IMR-90 (cell line): ENCODE results near the gene TNNI3K. TPM values are rescaled to one million over a fixed set of nuclear protein-coding genes. Genes with fewer than 3 reads are reported as not detected.

Experiments
- ATAC-seq: fragments of 200-7000 bp; cut with Tn5 transposase; 2 replicates; pipeline ENCODE4 v1.9.1; 2020; ENCODE audit warnings: low read depth, mild to moderate bottlenecking, moderate library complexity
- BruUV-seq: library from RNA; stranded (reverse); fragments of 400-500 nt; replicated peaks from 2 replicates; lab custom pipeline; 2021; lab: Mats Ljungman, UMichigan
- CTCF ChIA-PET: fragments of 300-600 bp; formaldehyde crosslinking; extraction: SDS; loops from one replicate; lab custom pipeline; 2021; ENCODE audit warnings: antibody characterized with exemption; lab: Yijun Ruan, JAX
- POLR2A ChIA-PET: fragments of 300-600 bp; sonication (Branson Sonifier 250); formaldehyde crosslinking; loops from one replicate; lab custom pipeline; 2022; ENCODE audit warnings: antibody characterized with exemption; ENCODE audit not compliant: unreplicated experiment; lab: Charles Lee
- DNase-seq: peaks from one replicate; pipeline ENCODE4 v3.0.0; 2013
- H2AFZ ChIP-seq: replicated peaks from 2 replicates; pipeline ENCODE3; 2013; ENCODE audit warnings: low read length, mild to moderate bottlenecking; ENCODE audit not compliant: poor library complexity
- H2AK5ac ChIP-seq: 2 replicates; pipeline ENCODE4 v1.6.1; 2013; ENCODE audit warnings: low read depth, low read length, inconsistent platforms
- H2AK9ac ChIP-seq: replicated peaks from 2 replicates; pipeline ENCODE3; 2013; ENCODE audit warnings: mild to moderate bottlenecking, low read depth, low read length, moderate library complexity; ENCODE audit not compliant: poor library complexity
- H2BK120ac ChIP-seq: 2 replicates; pipeline ENCODE4 v1.6.1; 2013; ENCODE audit warnings: low read depth, low read length, inconsistent platforms
- H2BK15ac ChIP-seq: 3 replicates; pipeline ENCODE4 v1.6.1; 2013; ENCODE audit warnings: low read depth, low read length, inconsistent platforms
- H2BK20ac ChIP-seq: 2 replicates; pipeline ENCODE4 v1.6.1; 2013; ENCODE audit warnings: low read depth, mild to moderate bottlenecking, inconsistent platforms, low read length, moderate library complexity
- H2BK5ac ChIP-seq: 2 replicates; pipeline ENCODE4 v1.6.1; 2013; ENCODE audit warnings: mild to moderate bottlenecking, low read depth, low read length, inconsistent platforms; ENCODE audit not compliant: poor library complexity, severe bottlenecking
- H3K14ac ChIP-seq: replicated peaks from 2 replicates; pipeline ENCODE4 v1.6.1; 2013; ENCODE audit warnings: low read depth, low read length, inconsistent platforms
- H3K18ac ChIP-seq: 2 replicates; pipeline ENCODE4 v1.6.1; 2013; ENCODE audit warnings: low read depth, low read length, control low read depth
- H3K23ac ChIP-seq: 2 replicates; pipeline ENCODE4 v1.6.1; 2013; ENCODE audit warnings: low read depth, low read length, inconsistent platforms
- H3K27ac ChIP-seq: 2 replicates; pipeline ENCODE4 v1.5.1; 2013; ENCODE audit warnings: mild to moderate bottlenecking, control low read depth, low read length; ENCODE audit not compliant: insufficient read depth
- H3K27me3 ChIP-seq: 2 replicates; pipeline ENCODE4 v1.6.1; 2013; ENCODE audit warnings: low read length; ENCODE audit not compliant: control insufficient read depth, insufficient read depth
- H3K36me3 ChIP-seq: 2 replicates; pipeline ENCODE4 v1.6.1; 2013; ENCODE audit warnings: low read length, mixed read lengths; ENCODE audit not compliant: control insufficient read depth, insufficient read depth
- H3K4ac ChIP-seq: 2 replicates; pipeline ENCODE4 v1.6.1; 2013; ENCODE audit warnings: low read depth, low read length, inconsistent platforms
- H3K4me1 ChIP-seq: 2 replicates; pipeline ENCODE4 v1.6.1; 2013; ENCODE audit warnings: low read length, mixed read lengths; ENCODE audit not compliant: control insufficient read depth, insufficient read depth
- H3K4me2 ChIP-seq: 2 replicates; pipeline ENCODE4 v1.6.1; 2013; ENCODE audit warnings: low read depth, mild to moderate bottlenecking, control low read depth, low read length, moderate library complexity
- H3K4me3 ChIP-seq: 2 replicates; pipeline ENCODE4 v1.5.1; 2013; ENCODE audit warnings: low read depth, mild to moderate bottlenecking, control low read depth, low read length, moderate library complexity; ENCODE audit not compliant: insufficient read depth
- H3K56ac ChIP-seq: 2 replicates; pipeline ENCODE4 v1.6.1; 2013; ENCODE audit warnings: low read length, inconsistent platforms; ENCODE audit not compliant: insufficient read depth; ENCODE audit errors: extremely low read depth
- H3K79me1 ChIP-seq, 2 experiments: 2 replicates each; pipeline ENCODE4 v1.6.1; 2013; ENCODE audit warnings: low read length in 2 of 2, inconsistent platforms in 1 of 2, low read depth in 1 of 2
- H3K9ac ChIP-seq: 2 replicates; pipeline ENCODE4 v1.6.1; 2013; ENCODE audit warnings: low read depth, low read length, control low read depth
- H3K9me1 ChIP-seq: 2 replicates; pipeline ENCODE4 v1.6.1; 2013; ENCODE audit warnings: low read length, inconsistent platforms; ENCODE audit not compliant: insufficient read depth
- H3K9me3 ChIP-seq: 2 replicates; pipeline ENCODE4 v1.6.1; 2013; ENCODE audit warnings: low read length; ENCODE audit not compliant: control insufficient read depth, insufficient read depth
- H4K20me1 ChIP-seq: 2 replicates; pipeline ENCODE4 v1.6.1; 2013; ENCODE audit warnings: low read length, inconsistent platforms; ENCODE audit not compliant: insufficient read depth
- H4K5ac ChIP-seq: 2 replicates; pipeline ENCODE4 v1.6.1; 2013; ENCODE audit warnings: mild to moderate bottlenecking, low read depth, low read length, control low read depth
- H4K8ac ChIP-seq, 2 experiments: 2 replicates each; pipeline ENCODE4 v1.6.1; 2013; ENCODE audit warnings: low read depth in 2 of 2, low read length in 2 of 2, control low read depth in 1 of 2, inconsistent platforms in 1 of 2
- H4K91ac ChIP-seq: 2 replicates; pipeline ENCODE4 v1.6.1; 2013; ENCODE audit warnings: low read depth, low read length, inconsistent platforms; ENCODE audit not compliant: insufficient read depth
- BHLHE40 ChIP-seq: fragments of 150-350 bp; IDR thresholded peaks from 2 replicates; pipeline ENCODE4 v1.6.1; 2016; ENCODE audit warnings: mild to moderate bottlenecking, low read depth, low read length
- CEBPB ChIP-seq: IDR thresholded peaks from 2 replicates; pipeline ENCODE4 v1.6.1; 2012; ENCODE audit warnings: low read depth, low read length, improper control_type of control experiment
- CHD1 ChIP-seq: IDR thresholded peaks from 2 replicates; pipeline ENCODE4 v1.6.1; 2012; ENCODE audit warnings: low read depth, low read length, improper control_type of control experiment
- ELK1 ChIP-seq: fragments of 150-350 bp; IDR thresholded peaks from 2 replicates; pipeline ENCODE4 v1.6.1; 2016; ENCODE audit warnings: low read depth, mild to moderate bottlenecking, low read length, moderate library complexity, borderline replicate concordance
- FOS ChIP-seq: fragments of 150-350 bp; IDR thresholded peaks from 2 replicates; pipeline ENCODE4 v1.6.1; 2016; ENCODE audit warnings: low read depth, low read length
- MAFK ChIP-seq: IDR thresholded peaks from 2 replicates; pipeline ENCODE4 v1.6.1; 2012; ENCODE audit warnings: low read depth, low read length, improper control_type of control experiment
- MAZ ChIP-seq: IDR thresholded peaks from 2 replicates; pipeline ENCODE4 v1.6.1; 2012; ENCODE audit warnings: low read depth, mild to moderate bottlenecking, low read length, improper control_type of control experiment, moderate library complexity, borderline replicate concordance
- MXI1 ChIP-seq: IDR thresholded peaks from 2 replicates; pipeline ENCODE4 v1.6.1; 2012; ENCODE audit warnings: low read depth, mild to moderate bottlenecking, low read length, moderate library complexity, borderline replicate concordance
- NFE2L2 ChIP-seq: fragments of 150-350 bp; IDR thresholded peaks from 2 replicates; pipeline ENCODE4 v1.6.1; 2016; ENCODE audit warnings: low read depth, mild to moderate bottlenecking, low read length
- POLR2A ChIP-seq: IDR thresholded peaks from 2 replicates; pipeline ENCODE4 v1.6.1; 2012; ENCODE audit warnings: mild to moderate bottlenecking, low read depth, low read length
- RAD21 ChIP-seq: IDR thresholded peaks from 2 replicates; pipeline ENCODE4 v1.6.1; 2012; ENCODE audit warnings: low read length, improper control_type of control experiment
- RCOR1 ChIP-seq: IDR thresholded peaks from 2 replicates; pipeline ENCODE4 v1.6.1; 2012; ENCODE audit warnings: mild to moderate bottlenecking, low read length, improper control_type of control experiment; ENCODE audit not compliant: insufficient replicate concordance
- RFX5 ChIP-seq: IDR thresholded peaks from 2 replicates; pipeline ENCODE4 v1.8.0; 2012; ENCODE audit warnings: low read depth, mild to moderate bottlenecking, low read length, moderate library complexity
- SMC3 ChIP-seq: fragments of 150-350 bp; IDR thresholded peaks from 2 replicates; pipeline ENCODE4 v1.6.1; 2016; ENCODE audit warnings: low read depth, mild to moderate bottlenecking, antibody characterized with exemption, low read length, moderate library complexity
- WGBS, 2 experiments: methylation state at CpG; one replicate each; pipeline versions ENCODE4 v1.1.5 to v1.1.7; 2013; ENCODE audit warnings: missing lambda C conversion rate in 2 of 2; ENCODE audit not compliant: insufficient read length in 1 of 2; ENCODE audit errors: extremely low coverage in 2 of 2; 5-methylcytosine and 5-hydroxymethylcytosine counted together
- dilution Hi-C: fragments of 300-500 bp; cut with HindIII; formaldehyde crosslinking; loops from one replicate; pipeline ENCODE4 v1.14.3; 2018; ENCODE audit warnings: low sequenced_read_pairs; ENCODE audit not compliant: unreplicated experiment
- in situ Hi-C: fragments of 300-500 bp; cut with MboI; formaldehyde crosslinking; loops from 3 replicates; pipeline ENCODE4 v1.14.3; 2019; ENCODE audit warnings: low sequenced_read_pairs, inconsistent platforms, mixed read lengths
- intact Hi-C: fragments of 100-400 bp; cut with micrococcal nuclease; formaldehyde crosslinking; loops from 2 replicates; pipeline ENCODE4 v1.10.0; 2022
- polyA plus RNA-seq, 3 experiments: library from polyadenylated mRNA; depleted of rRNA; stranded (reverse); fragments of >200 nt; gene quantifications; 2 replicates each; pipeline ENCODE4 v1.2.3, GENCODE V29; 2012; ENCODE audit warnings: low replicate concordance in 1 of 3
- total RNA-seq: library from RNA; depleted of rRNA; stranded (reverse); fragments of >200 nt; gene quantifications from 2 replicates; pipeline ENCODE4 v1.2.3, GENCODE V29; 2012
- TF ChIP-seq, protein P1 (sequence below): fragments of 150-350 bp; IDR thresholded peaks from 2 replicates; pipeline ENCODE4 v1.6.1; 2017; ENCODE audit warnings: mild to moderate bottlenecking, antibody characterized with exemption, low read length, low read depth
- TF ChIP-seq, protein P2 (sequence below): conservative IDR thresholded peaks from 2 replicates; pipeline ENCODE4 v1.5.1; 2012; ENCODE audit warnings: mild to moderate bottlenecking, low read depth, low read length, improper control_type of control experiment

TNNI3K gene
- total and polyA plus RNA-seq, 2 of the 4 experiments (the other 2 are of a cell fraction), result 0.90 to 1.3 TPM

DNA sequence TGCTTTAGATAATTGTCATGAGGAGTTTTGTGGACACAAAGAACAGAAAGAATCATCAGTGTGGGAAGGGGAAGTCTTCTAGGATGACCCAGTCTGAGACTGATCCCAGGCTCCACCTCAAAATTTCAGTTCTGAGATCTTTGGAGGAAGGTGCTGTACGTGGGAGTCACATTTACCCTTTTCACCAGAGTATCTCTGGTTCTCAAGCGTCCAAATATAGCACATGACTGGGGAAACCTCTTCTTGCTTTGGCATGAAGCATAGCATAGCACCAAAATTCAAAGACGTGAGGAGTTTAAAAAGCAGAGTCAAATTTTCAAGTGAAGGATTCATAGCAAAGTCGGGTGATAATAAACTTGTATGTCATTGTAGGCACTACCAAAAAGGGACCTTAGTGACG is 180.7 kb downstream of the TNNI3K start:
- H3K14ac ChIP-seq, result no peak overlapping the region
- no peak overlapping the region for H2BK15ac ChIP-seq
- H2AFZ ChIP-seq, result no peak overlapping the region
- in situ Hi-C loops (no loop called here), dilution Hi-C loops (no loop called here), intact Hi-C loops (no loop called here)
- H2BK5ac ChIP-seq, result no peak overlapping the region
- H3K36me3 ChIP-seq, result no peaks in the 10 kb centered on the region
- CTCF ChIA-PET, result no interaction called here
- H3K79me1 ChIP-seq, result no peaks in the 10 kb centered on the region
- no peaks in the 10 kb centered on the region for H3K27me3 ChIP-seq
- no peak overlapping the region for H3K4me3 ChIP-seq
- H3K4me2 ChIP-seq, result no peak overlapping the region
- no peak overlapping the region for H3K4ac ChIP-seq
- DNase-seq (no peak), ATAC-seq (no peak)
- TF ChIP-seq RAD21 (no peak), CHD1 (no peak), MXI1 (no peak), ELK1 (no peak), RFX5 (no peak), MAZ (no peak), BHLHE40 (no peak), MAFK (no peak), POLR2A (no peak), FOS (no peak), NFE2L2 (no peak), SMC3 (no peak), RCOR1 (no peak), CEBPB (no peak)
- TF ChIP-seq, protein P1, sequence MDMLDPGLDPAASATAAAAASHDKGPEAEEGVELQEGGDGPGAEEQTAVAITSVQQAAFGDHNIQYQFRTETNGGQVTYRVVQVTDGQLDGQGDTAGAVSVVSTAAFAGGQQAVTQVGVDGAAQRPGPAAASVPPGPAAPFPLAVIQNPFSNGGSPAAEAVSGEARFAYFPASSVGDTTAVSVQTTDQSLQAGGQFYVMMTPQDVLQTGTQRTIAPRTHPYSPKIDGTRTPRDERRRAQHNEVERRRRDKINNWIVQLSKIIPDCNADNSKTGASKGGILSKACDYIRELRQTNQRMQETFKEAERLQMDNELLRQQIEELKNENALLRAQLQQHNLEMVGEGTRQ, result no peak
- TF ChIP-seq, protein P2, sequence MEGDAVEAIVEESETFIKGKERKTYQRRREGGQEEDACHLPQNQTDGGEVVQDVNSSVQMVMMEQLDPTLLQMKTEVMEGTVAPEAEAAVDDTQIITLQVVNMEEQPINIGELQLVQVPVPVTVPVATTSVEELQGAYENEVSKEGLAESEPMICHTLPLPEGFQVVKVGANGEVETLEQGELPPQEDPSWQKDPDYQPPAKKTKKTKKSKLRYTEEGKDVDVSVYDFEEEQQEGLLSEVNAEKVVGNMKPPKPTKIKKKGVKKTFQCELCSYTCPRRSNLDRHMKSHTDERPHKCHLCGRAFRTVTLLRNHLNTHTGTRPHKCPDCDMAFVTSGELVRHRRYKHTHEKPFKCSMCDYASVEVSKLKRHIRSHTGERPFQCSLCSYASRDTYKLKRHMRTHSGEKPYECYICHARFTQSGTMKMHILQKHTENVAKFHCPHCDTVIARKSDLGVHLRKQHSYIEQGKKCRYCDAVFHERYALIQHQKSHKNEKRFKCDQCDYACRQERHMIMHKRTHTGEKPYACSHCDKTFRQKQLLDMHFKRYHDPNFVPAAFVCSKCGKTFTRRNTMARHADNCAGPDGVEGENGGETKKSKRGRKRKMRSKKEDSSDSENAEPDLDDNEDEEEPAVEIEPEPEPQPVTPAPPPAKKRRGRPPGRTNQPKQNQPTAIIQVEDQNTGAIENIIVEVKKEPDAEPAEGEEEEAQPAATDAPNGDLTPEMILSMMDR, result no peak
- no peak overlapping the region for H3K9ac ChIP-seq
- no peak overlapping the region for H2AK5ac ChIP-seq
- no peak overlapping the region for H3K23ac ChIP-seq
- no peaks in the 10 kb centered on the region for H3K9me3 ChIP-seq
- H3K27ac ChIP-seq, result no peak overlapping the region
- POLR2A ChIA-PET, result no interaction called here
- no peak overlapping the region for H4K91ac ChIP-seq
- H3K18ac ChIP-seq, result no peak overlapping the region
- H4K8ac ChIP-seq, result no peak overlapping the region
- H3K9me1 ChIP-seq, result no peaks in the 10 kb centered on the region
- no TSS peak for BruUV-seq
- H4K5ac ChIP-seq, result no peak overlapping the region
- no peak overlapping the region for H2AK9ac ChIP-seq
- H2BK120ac ChIP-seq, result no peak overlapping the region
- H2BK20ac ChIP-seq, result no peak overlapping the region
- H4K20me1 ChIP-seq, result no peaks in the 10 kb centered on the region
- no peak overlapping the region for H3K56ac ChIP-seq
- 20% methylated on average over 1 of the region's 5 CpGs; no CpG with 5 or more reads in 1 of the 2 experiments for WGBS, 2 experiments
- H3K4me1 ChIP-seq, result no peaks in the 10 kb centered on the region; the same call in 1 of the 2 replicates
